Measurements from ENCODE around the gene PDIA2.

PDIA2 gene

DNA sequence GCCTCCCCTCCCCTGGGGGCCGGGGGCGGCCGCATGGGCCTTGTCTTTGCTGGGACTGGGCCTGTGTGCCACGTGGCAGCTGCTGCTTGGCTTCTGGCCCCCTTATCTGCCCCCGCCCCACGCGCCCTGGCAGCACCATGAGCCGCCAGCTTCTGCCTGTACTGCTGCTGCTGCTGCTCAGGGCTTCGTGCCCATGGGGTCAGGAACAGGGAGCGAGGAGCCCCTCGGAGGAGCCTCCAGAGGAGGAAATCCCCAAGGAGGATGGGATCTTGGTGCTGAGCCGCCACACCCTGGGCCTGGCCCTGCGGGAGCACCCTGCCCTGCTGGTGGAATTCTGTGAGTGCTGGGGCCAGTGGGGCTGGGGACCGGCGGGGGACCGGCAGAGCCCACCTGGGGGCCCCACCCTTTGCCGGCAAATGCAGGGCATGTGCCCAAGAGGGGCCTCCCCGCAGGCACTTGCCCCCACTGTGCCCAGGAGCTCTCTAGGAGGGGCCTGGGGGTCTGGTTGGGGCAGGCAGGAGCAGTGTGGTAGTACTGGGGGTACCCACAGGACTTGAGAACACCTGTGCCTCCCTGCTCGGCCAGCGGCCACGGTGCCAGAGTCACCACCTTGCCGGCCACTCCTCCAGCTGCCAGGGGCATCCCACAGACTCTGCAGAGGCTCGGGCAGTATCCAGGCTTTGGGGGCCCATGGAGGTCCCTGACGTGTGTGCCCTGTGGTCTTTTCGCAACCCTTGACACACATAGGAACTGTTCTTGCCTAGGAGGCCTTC, at the start of gene PDIA2:
Gene PDIA2, plus strand, starts transcription at position 132 of the 773 bp plus-strand sequence. Its CDS starts 6 bp downstream, at position 138.
- Histone ChIP-seq H3K36me3 (ENCODE audit: control insufficient read depth, insufficient read depth, low read length, severe bottlenecking) (peaks cover 6% of the 10 kb centered on the region), H3K27me3 (replicated peaks; ENCODE audit: control insufficient read depth, insufficient read depth, low read length) (no peaks in the 10 kb centered on the region), H3K4me3 (ENCODE audit: low read length) (no peak within 1 kb of the TSS), H3K9me3 (ENCODE audit: control insufficient read depth, low read length) (no peaks in the 10 kb centered on the region), H3K9ac (ENCODE audit: low read length) (no peak within 1 kb of the TSS), H3K4me1 (ENCODE audit: control insufficient read depth, insufficient read depth, low read length) (no peaks in the 10 kb centered on the region)
- DNase-seq (ENCODE audit: low read depth) = no peak

DNA sequence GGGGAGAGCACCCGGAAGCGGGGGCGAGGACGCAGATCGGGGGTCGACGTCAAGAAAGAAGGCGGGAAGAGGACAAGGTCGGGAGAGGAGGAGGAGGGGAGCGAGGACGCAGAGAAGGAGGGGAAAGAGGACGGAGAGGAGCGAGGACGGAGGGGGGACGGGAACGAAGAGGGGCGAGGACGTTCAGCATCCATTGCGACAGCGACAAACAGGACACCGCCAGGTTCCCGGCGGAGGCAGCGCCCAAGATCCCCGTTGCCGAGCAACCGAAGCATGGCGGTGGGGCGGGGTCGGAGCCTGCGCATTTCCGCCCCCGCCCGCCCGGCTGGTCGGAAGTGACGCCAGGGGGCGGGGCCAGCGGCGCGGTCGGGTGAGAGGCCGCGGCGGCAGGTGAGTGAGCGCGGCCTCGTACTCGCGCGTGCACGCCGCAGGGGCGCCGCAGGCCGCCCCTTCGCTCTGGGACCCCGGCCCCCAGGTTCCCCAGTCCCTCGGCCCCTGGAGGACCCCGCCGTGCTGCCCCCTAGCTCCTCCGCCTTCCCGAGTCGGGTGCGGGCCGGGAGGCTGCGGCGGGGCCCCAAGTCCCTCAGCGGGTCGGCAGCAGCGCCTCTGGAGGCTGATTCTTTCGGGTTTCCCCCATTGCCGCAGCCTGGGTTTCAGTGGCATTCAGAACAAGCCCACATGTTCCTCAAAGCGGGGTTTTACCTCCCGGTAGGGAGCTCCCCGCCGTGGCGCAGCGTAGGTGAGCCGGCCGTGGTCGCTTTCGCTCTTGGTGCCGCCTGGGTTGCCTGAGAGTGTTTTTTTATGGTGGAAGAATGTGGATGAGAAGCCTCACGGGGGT, 48.3 kb upstream of the PDIA2 start, which contains the start of gene FAM234A:
Gene FAM234A, plus strand, starts transcription at position 354 of the 838 bp plus-strand sequence. CDS start 19,593 bp downstream, outside the sequence.
- peaks cover 3% of the 10 kb centered on the region for H3K4me1 ChIP-seq (ENCODE audit: control insufficient read depth, insufficient read depth, low read length)
- peak; percentile 99 for DNase-seq (ENCODE audit: low read depth)
- no peaks in the 10 kb centered on the region for H3K9me3 ChIP-seq (ENCODE audit: control insufficient read depth, low read length)
- no peaks in the 10 kb centered on the region for H3K27me3 ChIP-seq (replicated peaks; ENCODE audit: control insufficient read depth, insufficient read depth, low read length)
- H3K4me3 ChIP-seq (ENCODE audit: low read length) = peak within 1 kb of the TSS; percentile 97
- H3K9ac ChIP-seq (ENCODE audit: low read length) = peak within 1 kb of the TSS; percentile 97
- H3K36me3 ChIP-seq (ENCODE audit: control insufficient read depth, insufficient read depth, low read length, severe bottlenecking) = no peaks in the 10 kb centered on the region

DNA sequence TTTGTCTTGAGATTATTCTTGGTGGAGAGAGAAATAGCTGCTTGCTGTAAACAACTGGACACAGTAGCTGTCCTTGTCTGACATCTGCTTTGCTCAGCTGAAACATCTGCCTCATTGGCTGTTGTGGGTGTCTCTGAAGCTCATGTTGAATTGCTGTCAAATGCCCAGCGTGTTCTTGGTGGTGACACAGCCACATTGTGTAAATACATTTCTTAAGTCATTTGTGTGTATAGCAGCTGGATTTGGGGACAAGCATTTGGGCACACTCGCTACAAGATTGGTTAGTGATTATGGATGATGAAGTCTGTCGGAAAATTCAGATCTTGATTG, 43.1 kb upstream of the PDIA2 start:
- Histone ChIP-seq H3K9ac (ENCODE audit: low read length) (peak overlapping the region; percentile 17), H3K9me3 (ENCODE audit: control insufficient read depth, low read length) (no peaks in the 10 kb centered on the region), H3K36me3 (ENCODE audit: control insufficient read depth, insufficient read depth, low read length, severe bottlenecking) (peaks cover 5% of the 10 kb centered on the region), H3K27me3 (replicated peaks; ENCODE audit: control insufficient read depth, insufficient read depth, low read length) (no peaks in the 10 kb centered on the region), H3K4me3 (ENCODE audit: low read length) (no peak overlapping the region), H3K4me1 (ENCODE audit: control insufficient read depth, insufficient read depth, low read length) (peaks cover 17% of the 10 kb centered on the region)
- DNase-seq (ENCODE audit: low read depth) = no peak

DNA sequence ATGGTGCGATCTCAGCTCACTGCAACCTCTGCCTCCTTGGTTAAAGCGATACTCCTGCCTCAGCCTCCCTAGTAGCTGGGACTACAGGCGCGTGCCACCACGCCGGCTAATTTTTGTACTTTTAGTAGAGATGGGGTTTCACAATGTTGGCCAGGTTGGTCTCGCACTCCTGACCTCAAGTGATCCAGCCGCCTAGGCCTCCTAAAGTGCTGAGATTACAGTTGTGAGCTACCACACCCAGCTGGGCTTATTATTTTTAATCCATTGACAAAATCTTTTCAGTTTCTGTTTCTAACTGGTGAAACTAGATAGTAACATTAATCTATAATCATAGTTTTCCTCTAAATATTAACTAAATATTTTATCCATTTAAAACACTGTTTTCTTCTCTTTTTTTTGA, 42.4 kb upstream of the PDIA2 start:
- H3K9ac ChIP-seq (ENCODE audit: low read length) = no peak overlapping the region
- no peak for DNase-seq (ENCODE audit: low read depth)
- H3K36me3 ChIP-seq (ENCODE audit: control insufficient read depth, insufficient read depth, low read length, severe bottlenecking) = peaks cover 5% of the 10 kb centered on the region
- peaks cover 17% of the 10 kb centered on the region for H3K4me1 ChIP-seq (ENCODE audit: control insufficient read depth, insufficient read depth, low read length)
- H3K9me3 ChIP-seq (ENCODE audit: control insufficient read depth, low read length) = no peaks in the 10 kb centered on the region
- H3K4me3 ChIP-seq (ENCODE audit: low read length) = no peak overlapping the region
- no peaks in the 10 kb centered on the region for H3K27me3 ChIP-seq (replicated peaks; ENCODE audit: control insufficient read depth, insufficient read depth, low read length)

- Histone ChIP-seq H3K36me3 (ENCODE audit: control insufficient read depth, insufficient read depth, low read length, severe bottlenecking) (peaks cover 5% of the 10 kb centered on the region), H3K9me3 (ENCODE audit: control insufficient read depth, low read length) (no peaks in the 10 kb centered on the region)
- DNase-seq (ENCODE audit: low read depth) = no peak
These were observed 40.7 kb upstream of the PDIA2 start for GRCh38 chr16:242281-242680.

GRCh38 chr16:243348-243747, 39.6 kb upstream of the PDIA2 start:
- H3K4me1 ChIP-seq (ENCODE audit: control insufficient read depth, insufficient read depth, low read length) = peaks cover 17% of the 10 kb centered on the region
- peaks cover 5% of the 10 kb centered on the region for H3K36me3 ChIP-seq (ENCODE audit: control insufficient read depth, insufficient read depth, low read length, severe bottlenecking)
- DNase-seq (ENCODE audit: low read depth) = no peak
- no peak overlapping the region for H3K9ac ChIP-seq (ENCODE audit: low read length)
- H3K9me3 ChIP-seq (ENCODE audit: control insufficient read depth, low read length) = no peaks in the 10 kb centered on the region
- H3K4me3 ChIP-seq (ENCODE audit: low read length) = no peak overlapping the region
- H3K27me3 ChIP-seq (replicated peaks; ENCODE audit: control insufficient read depth, insufficient read depth, low read length) = no peaks in the 10 kb centered on the region

More at GRCh38 chr16:242281-242680, 40.7 kb upstream of the PDIA2 start:
- Histone ChIP-seq H3K4me3 (ENCODE audit: low read length) (no peak overlapping the region), H3K27me3 (replicated peaks; ENCODE audit: control insufficient read depth, insufficient read depth, low read length) (no peaks in the 10 kb centered on the region), H3K9ac (ENCODE audit: low read length) (no peak overlapping the region), H3K4me1 (ENCODE audit: control insufficient read depth, insufficient read depth, low read length) (peaks cover 17% of the 10 kb centered on the region)

DNA sequence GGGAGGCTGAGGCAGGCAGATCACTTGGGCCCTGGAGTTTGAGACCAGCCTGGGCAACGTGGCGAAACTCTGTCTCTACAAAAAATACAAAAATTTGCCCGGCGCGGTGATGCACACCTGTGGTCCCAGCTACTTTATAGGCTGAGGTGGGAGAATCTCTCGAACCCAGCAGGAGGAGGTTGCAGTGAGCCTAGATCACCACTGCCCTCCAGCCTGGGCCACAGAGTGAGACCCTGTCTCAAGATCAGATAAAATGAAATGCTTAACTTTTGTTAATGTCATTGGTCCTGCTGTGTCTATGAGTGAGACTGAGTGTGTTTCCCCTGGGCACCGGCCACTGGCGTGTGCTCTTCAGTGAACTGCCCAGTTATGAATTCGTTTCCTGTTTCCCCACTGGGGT, 37.9 kb upstream of the PDIA2 start:
- Histone ChIP-seq H3K9me3 (ENCODE audit: control insufficient read depth, low read length) (no peaks in the 10 kb centered on the region), H3K36me3 (ENCODE audit: control insufficient read depth, insufficient read depth, low read length, severe bottlenecking) (peaks cover 10% of the 10 kb centered on the region), H3K9ac (ENCODE audit: low read length) (no peak overlapping the region), H3K27me3 (replicated peaks; ENCODE audit: control insufficient read depth, insufficient read depth, low read length) (no peaks in the 10 kb centered on the region), H3K4me1 (ENCODE audit: control insufficient read depth, insufficient read depth, low read length) (peaks cover 9% of the 10 kb centered on the region), H3K4me3 (ENCODE audit: low read length) (no peak overlapping the region)
- no peak for DNase-seq (ENCODE audit: low read depth)

- H3K9ac ChIP-seq (ENCODE audit: low read length) = no peak overlapping the region
- no peak for DNase-seq (ENCODE audit: low read depth)
- H3K27me3 ChIP-seq (replicated peaks; ENCODE audit: control insufficient read depth, insufficient read depth, low read length) = no peaks in the 10 kb centered on the region
- H3K36me3 ChIP-seq (ENCODE audit: control insufficient read depth, insufficient read depth, low read length, severe bottlenecking) = peaks cover 16% of the 10 kb centered on the region
- no peak overlapping the region for H3K4me3 ChIP-seq (ENCODE audit: low read length)
- H3K9me3 ChIP-seq (ENCODE audit: control insufficient read depth, low read length) = no peaks in the 10 kb centered on the region
- H3K4me1 ChIP-seq (ENCODE audit: control insufficient read depth, insufficient read depth, low read length) = peaks cover 4% of the 10 kb centered on the region
These were observed 35.9 kb upstream of the PDIA2 start for GRCh38 chr16:247027-247426.

GRCh38 chr16:249431-249830, 33.5 kb upstream of the PDIA2 start:
- no peaks in the 10 kb centered on the region for H3K9me3 ChIP-seq (ENCODE audit: control insufficient read depth, low read length)
- no peak for DNase-seq (ENCODE audit: low read depth)
- H3K4me3 ChIP-seq (ENCODE audit: low read length) = no peak overlapping the region
- peaks cover 34% of the 10 kb centered on the region for H3K36me3 ChIP-seq (ENCODE audit: control insufficient read depth, insufficient read depth, low read length, severe bottlenecking)
- H3K27me3 ChIP-seq (replicated peaks; ENCODE audit: control insufficient read depth, insufficient read depth, low read length) = no peaks in the 10 kb centered on the region
- H3K9ac ChIP-seq (ENCODE audit: low read length) = no peak overlapping the region
- peaks cover under 1% of the 10 kb centered on the region for H3K4me1 ChIP-seq (ENCODE audit: control insufficient read depth, insufficient read depth, low read length)

- H3K36me3 ChIP-seq (ENCODE audit: control insufficient read depth, insufficient read depth, low read length, severe bottlenecking) = peaks cover 47% of the 10 kb centered on the region
- H3K4me1 ChIP-seq (ENCODE audit: control insufficient read depth, insufficient read depth, low read length) = no peaks in the 10 kb centered on the region
- H3K9me3 ChIP-seq (ENCODE audit: control insufficient read depth, low read length) = no peaks in the 10 kb centered on the region
- DNase-seq (ENCODE audit: low read depth) = no peak
- no peaks in the 10 kb centered on the region for H3K27me3 ChIP-seq (replicated peaks; ENCODE audit: control insufficient read depth, insufficient read depth, low read length)
- H3K4me3 ChIP-seq (ENCODE audit: low read length) = no peak overlapping the region
- H3K9ac ChIP-seq (ENCODE audit: low read length) = no peak overlapping the region
These were observed 30.3 kb upstream of the PDIA2 start for GRCh38 chr16:252366-253337.
